ENCODE results near the gene LRRC28.

DNA sequence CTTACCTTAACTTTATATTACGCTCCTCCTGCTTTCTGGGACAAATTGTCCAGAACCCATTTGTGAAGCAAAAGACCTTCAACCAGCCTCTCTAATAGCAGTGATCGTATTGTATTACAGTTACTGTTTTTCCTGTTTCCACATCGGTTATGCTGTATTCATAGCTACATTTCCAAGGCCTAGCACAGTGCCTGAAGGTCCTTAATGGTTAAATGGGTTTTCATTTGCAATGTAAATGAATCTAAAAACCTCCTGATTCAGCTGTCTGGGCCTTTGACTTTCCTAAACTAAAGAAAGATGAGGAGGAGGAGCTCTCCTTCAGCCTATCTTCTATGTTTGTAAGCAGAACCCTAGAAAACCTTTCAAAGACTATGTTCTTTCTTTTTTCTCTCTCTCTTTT lies 99.1 kb downstream of the LRRC28 start:
- TF ChIP-seq POLR2A (IDR thresholded peaks at IDR 0.05) = no peak
- TF ChIP-seq, protein P1, sequence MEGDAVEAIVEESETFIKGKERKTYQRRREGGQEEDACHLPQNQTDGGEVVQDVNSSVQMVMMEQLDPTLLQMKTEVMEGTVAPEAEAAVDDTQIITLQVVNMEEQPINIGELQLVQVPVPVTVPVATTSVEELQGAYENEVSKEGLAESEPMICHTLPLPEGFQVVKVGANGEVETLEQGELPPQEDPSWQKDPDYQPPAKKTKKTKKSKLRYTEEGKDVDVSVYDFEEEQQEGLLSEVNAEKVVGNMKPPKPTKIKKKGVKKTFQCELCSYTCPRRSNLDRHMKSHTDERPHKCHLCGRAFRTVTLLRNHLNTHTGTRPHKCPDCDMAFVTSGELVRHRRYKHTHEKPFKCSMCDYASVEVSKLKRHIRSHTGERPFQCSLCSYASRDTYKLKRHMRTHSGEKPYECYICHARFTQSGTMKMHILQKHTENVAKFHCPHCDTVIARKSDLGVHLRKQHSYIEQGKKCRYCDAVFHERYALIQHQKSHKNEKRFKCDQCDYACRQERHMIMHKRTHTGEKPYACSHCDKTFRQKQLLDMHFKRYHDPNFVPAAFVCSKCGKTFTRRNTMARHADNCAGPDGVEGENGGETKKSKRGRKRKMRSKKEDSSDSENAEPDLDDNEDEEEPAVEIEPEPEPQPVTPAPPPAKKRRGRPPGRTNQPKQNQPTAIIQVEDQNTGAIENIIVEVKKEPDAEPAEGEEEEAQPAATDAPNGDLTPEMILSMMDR (IDR thresholded peaks at IDR 0.05) = no peak
